GM21423 (cell line): Measurements from ENCODE around the gene GNPNAT1.
"Not testable (repeated sequence)": the region's sequence is repeated elsewhere in the genome, so short reads cannot be mapped to it uniquely, and the experiment has no call there.

Experiments
- ATAC-seq: cut with Tn5 transposase; IDR thresholded peaks from one replicate; pipeline ENCODE4 v1.9.1; 2021; ENCODE audit warnings: mild to moderate bottlenecking, moderate library complexity; ENCODE audit not compliant: unreplicated experiment

The GNPNAT1 gene

GRCh38 chr14:52729925-52730708 is 61.3 kb downstream of the GNPNAT1 start, which contains the start of gene STYX:
TSS of gene STYX (plus strand) at chr14:52730166. CDS start at chr14:52730475, 309 bp downstream.
- peak; percentile 94 for ATAC-seq

- no peak for ATAC-seq
These were observed 61.9 kb downstream of the GNPNAT1 start for GRCh38 chr14:52729585-52729924.

- not testable (repeated sequence) for ATAC-seq
These were observed 62.4 kb downstream of the GNPNAT1 start for GRCh38 chr14:52729035-52729434.

GRCh38 chr14:52727509-52727908 is 63.9 kb downstream of the GNPNAT1 start:
- not testable (repeated sequence) for ATAC-seq
